HAP-1 (cell line): Measurements from ENCODE around the gene ZFPL1.
A peak's percentile ranks its signal among the peaks of the same experiment; 100 is the strongest.

ENCODE experiments used
- DNase-seq, 2 experiments: peaks; one replicate each; pipeline ENCODE4 v3.0.0-alpha.2; 2016 to 2020; ENCODE audit warnings: low spot score in 2 of 2
- H3K27me3 ChIP-seq: fragments of 250-450 bp; sonication (Bioruptor Pico); 2 replicates; pipeline ENCODE4 v1.5.1; 2020; ENCODE audit warnings: low read depth, mild to moderate bottlenecking, moderate library complexity
- H3K36me3 ChIP-seq: fragments of 250-450 bp; sonication (Bioruptor Pico); replicated peaks from 2 replicates; pipeline ENCODE4 v1.5.1; 2020; ENCODE audit warnings: mild to moderate bottlenecking
- H3K4me1 ChIP-seq: fragments of 250-450 bp; sonication (Bioruptor Pico); 2 replicates; pipeline ENCODE4 v1.5.1; 2020; ENCODE audit warnings: mild to moderate bottlenecking
- H3K4me3 ChIP-seq: fragments of 250-450 bp; sonication (Bioruptor Pico); 2 replicates; pipeline ENCODE4 v1.5.1; 2020; ENCODE audit warnings: mild to moderate bottlenecking, moderate library complexity
- H3K9me3 ChIP-seq: fragments of 250-450 bp; sonication (Bioruptor Pico); 2 replicates; pipeline ENCODE4 v1.5.1; 2020; ENCODE audit warnings: mild to moderate bottlenecking, moderate library complexity
- in situ Hi-C: fragments of 300-500 bp; cut with MboI; formaldehyde crosslinking; loops from 3 replicates; pipeline ENCODE4 v1.14.3; 2020; ENCODE audit warnings: low sequenced_read_pairs, inconsistent platforms, mixed read lengths

The ZFPL1 gene

DNA sequence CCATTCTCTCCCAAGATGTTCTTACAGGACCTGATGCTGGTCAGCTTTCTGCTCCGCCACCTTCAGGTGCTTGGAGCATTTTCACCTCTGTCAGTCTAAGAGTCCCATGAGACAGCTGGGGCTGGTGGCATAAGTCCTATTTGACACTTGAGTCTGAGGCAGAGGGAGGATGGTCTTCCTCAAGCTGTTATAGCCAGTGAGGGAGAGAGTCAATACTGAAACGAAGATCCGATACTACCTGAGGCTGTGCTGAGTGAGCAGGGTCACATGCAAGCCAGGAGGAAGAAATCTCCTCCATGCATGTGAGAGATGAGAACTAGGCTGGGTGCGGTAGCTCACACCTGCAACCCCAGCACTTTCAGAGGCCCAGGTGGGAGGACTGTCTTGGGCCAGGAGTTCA lies 5.6 kb downstream of the ZFPL1 start:
- no peak for DNase-seq
- no peaks in the 10 kb centered on the region for H3K4me1 ChIP-seq
- H3K4me3 ChIP-seq, result no peak overlapping the region
- H3K9me3 ChIP-seq, result no peaks in the 10 kb centered on the region
- peaks cover 19% of the 10 kb centered on the region for H3K36me3 ChIP-seq
- H3K27me3 ChIP-seq, result no peaks in the 10 kb centered on the region
- in situ Hi-C loops, result no loop called here

DNA sequence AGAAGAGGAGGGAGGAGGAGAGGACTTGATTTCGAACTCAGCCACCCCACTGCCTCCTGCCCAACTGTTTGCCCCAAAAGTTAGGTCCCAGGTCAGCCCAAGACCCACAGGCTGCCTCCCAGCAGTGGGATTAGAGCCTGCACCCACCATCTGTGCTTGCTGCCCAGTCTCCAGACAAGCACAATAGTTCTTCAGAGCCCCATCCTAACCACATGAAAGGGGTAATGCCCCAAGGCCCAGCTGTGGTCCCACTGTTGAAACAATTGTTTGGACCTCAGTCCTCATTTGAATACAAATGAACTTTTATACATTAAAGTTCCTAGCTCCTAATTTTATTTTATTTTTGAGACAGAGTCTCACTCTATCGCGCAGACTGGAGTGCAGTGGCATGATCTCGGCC lies 6.6 kb downstream of the ZFPL1 start:
- no peak for DNase-seq
- Histone ChIP-seq H3K27me3 (no peaks in the 10 kb centered on the region), H3K4me3 (no peak overlapping the region), H3K9me3 (no peaks in the 10 kb centered on the region), H3K36me3 (peaks cover 19% of the 10 kb centered on the region), H3K4me1 (peaks cover under 1% of the 10 kb centered on the region; the same call in 1 of the 2 replicates)
- in situ Hi-C loops, result no loop called here

DNA sequence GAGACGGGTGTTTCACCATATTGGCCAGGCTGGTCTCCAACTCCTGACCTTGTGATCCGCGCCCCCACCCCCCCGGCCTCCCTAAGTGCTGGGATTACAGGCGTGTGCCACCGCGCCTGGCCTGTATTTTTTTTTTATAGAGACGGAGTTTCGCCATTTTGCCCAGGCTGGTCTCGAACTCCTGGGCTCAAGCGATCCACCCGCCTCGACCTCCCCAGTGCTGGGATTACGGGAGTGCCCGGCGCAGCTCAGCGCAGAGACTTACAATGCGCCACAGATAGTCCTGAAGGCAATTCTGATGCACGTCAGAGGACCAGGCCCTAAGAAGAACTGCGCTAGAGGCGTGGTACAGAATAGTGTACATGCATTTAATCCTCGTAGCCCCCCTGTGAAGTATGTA lies 11.4 kb downstream of the ZFPL1 start:
- Histone ChIP-seq H3K4me3 (peak overlapping the region; percentile 91), H3K36me3 (no peaks in the 10 kb centered on the region), H3K27me3 (no peaks in the 10 kb centered on the region), H3K4me1 (peaks cover 3% of the 10 kb centered on the region; the same call in 1 of the 2 replicates), H3K9me3 (no peaks in the 10 kb centered on the region)
- in situ Hi-C loops, result no loop called here
- no peak for DNase-seq

DNA sequence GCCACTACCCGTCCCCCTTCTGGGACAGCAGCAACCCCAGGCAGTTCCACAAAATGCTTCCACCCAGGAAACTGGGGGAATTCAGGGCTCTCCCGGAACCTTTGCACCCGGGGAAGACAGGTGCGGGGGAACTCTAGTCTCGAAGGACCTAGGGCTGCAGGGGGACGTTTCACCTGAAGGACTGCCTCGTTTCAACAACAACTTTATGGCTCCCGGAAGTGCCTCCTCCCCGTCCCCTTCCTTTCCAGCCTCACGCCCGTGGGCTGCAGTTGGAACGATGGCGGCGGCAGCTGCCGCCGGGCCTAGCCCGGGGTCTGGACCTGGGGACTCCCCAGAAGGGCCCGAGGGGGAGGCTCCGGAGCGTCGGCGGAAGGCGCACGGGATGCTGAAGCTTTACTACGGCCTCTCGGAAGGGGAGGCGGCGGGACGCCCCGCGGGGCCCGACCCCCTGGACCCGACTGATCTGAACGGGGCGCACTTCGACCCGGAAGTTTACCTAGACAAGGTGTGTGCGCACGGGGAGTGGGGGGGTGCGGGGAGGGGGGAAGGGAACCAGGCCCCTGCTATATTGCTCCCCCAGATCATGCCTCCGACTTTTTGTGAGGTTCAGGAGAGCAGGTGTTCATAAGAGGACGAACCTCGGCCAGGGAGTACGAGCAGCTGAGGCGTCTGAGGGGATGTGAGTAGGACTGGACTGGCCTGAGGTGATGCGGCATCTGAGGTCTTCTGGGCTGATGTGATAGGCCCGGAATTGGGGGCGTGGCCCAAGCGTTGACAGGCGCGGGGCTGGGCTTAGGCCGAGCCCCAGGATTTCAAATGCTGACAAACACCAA lies 12.2 kb downstream of the ZFPL1 start, which contains the start of gene VPS51:
Gene VPS51, plus strand, starts transcription at position 241 of the 833 bp plus-strand sequence. Its CDS starts 37 bp downstream, at position 278.
- in situ Hi-C loops, result no loop called here
- Histone ChIP-seq H3K4me1 (peaks cover 3% of the 10 kb centered on the region; the same call in 1 of the 2 replicates), H3K27me3 (no peaks in the 10 kb centered on the region), H3K36me3 (no peaks in the 10 kb centered on the region), H3K4me3 (peak within 1 kb of the TSS; percentile 91), H3K9me3 (no peaks in the 10 kb centered on the region)
- DNase-seq, result peak; percentile 84 to 91

DNA sequence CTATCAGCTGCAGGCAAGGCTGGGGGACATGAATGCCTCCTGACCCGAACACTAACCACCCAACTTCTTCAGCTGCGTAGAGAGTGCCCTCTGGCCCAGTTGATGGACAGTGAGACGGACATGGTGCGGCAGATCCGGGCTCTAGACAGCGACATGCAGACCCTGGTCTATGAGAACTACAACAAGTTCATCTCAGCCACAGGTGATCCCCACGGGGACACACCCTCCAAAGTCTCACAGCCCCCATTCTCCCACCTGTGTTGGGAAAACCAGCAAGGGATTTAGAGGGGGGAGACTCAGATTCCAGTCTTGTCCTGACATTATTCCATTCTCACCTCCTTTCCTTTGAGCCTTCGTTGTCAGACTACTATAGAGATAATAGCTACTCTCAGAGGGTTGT lies 12.9 kb downstream of the ZFPL1 start:
- in situ Hi-C loops, result no loop called here
- Histone ChIP-seq H3K36me3 (no peaks in the 10 kb centered on the region), H3K4me1 (peaks cover 3% of the 10 kb centered on the region; the same call in 1 of the 2 replicates), H3K27me3 (no peaks in the 10 kb centered on the region), H3K4me3 (peak overlapping the region; percentile 91), H3K9me3 (no peaks in the 10 kb centered on the region)
- DNase-seq, result no peak

DNA sequence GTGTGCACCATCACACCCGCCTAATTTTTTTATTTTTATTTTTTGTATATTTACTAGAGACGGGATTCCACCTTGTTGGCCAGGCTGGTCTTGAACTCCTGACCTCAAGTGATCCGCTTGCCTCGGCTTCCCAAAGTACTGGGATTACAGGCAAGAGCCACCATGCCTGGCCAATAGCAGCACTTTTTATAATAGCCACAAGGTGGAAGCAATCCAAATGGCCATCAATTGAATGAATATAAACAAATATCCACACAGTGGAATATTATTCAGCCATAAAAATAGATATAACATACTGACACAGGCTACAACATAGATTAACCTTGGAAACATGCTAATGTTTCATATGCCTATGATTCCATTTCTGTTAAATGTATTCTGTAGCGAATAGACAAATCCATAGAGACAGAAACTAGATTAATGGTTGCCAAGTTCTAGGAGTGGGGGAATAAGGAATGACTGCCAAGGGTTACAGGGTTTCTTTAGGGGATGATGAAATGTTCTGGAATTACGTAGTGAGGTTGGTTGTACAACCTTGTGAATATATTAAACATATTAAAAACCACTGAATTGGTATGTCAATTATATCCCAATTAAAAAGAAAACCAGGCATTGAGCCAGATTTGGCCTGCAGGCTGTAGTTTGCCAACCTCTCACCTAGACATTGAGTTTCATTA lies 16.8 kb downstream of the ZFPL1 start:
- peaks cover under 1% of the 10 kb centered on the region; the same call in 1 of the 2 replicates for H3K4me1 ChIP-seq
- H3K9me3 ChIP-seq, result no peaks in the 10 kb centered on the region
- DNase-seq, result no peak
- in situ Hi-C loops, result loop anchor here (25.0 kb wide), 1 partner anchor 839 kb away; the partner anchor contains the start of gene PLCB3
- no peaks in the 10 kb centered on the region; the same call in 1 of the 2 replicates for H3K36me3 ChIP-seq
- no peak overlapping the region for H3K4me3 ChIP-seq
- H3K27me3 ChIP-seq, result no peaks in the 10 kb centered on the region

DNA sequence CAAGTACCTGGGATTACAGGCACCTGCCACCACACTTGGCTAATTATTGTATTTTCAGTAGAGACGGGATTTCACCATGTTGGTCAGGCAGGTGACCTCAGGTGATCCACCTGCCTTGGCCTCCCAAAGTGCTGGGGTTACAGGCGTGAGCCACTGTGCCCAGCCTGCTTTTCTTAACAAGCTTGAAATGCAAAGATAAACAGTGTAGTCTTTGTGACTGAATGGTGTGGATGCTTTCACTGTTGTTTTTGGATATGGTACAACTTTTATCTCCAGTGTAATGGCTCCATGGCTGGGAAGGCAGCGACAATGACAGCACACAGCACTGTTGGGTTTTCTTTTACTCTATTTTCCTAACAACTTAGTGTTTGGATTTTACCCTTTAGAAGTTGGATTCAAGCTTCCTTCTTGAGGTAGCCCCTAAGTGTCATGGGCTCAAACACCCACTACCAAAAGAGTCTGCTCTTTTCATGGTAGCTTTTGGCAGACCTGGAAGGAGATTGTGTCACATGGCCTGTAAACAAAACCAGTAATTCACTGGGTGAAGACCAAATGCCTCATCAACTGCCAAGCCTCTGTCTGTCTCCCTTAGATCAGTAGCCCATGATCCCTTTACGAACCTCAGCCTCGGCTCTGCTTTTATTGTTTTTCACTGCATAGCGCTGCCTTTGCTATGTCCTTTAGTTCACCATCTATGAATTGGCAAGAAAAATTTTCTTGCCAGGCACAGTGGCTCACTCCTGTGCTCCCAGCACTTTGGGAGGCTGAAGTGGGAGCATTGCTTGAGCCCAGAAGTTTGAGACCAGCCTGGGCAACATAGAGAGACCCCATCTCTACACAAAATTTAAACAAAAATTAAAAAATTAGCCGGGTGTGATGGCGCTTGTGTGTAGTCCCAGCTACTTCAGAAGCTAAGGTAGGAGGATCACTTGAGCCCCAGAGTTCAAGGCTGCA lies 18.4 kb downstream of the ZFPL1 start:
- Histone ChIP-seq H3K27me3 (no peaks in the 10 kb centered on the region), H3K4me1 (no peaks in the 10 kb centered on the region), H3K36me3 (no peaks in the 10 kb centered on the region; the same call in 1 of the 2 replicates), H3K4me3 (no peak overlapping the region), H3K9me3 (no peaks in the 10 kb centered on the region)
- in situ Hi-C loops, result loop anchor here (25.0 kb wide), 1 partner anchor 840 kb away; the partner anchor contains the start of gene PLCB3
- DNase-seq, result no peak

DNA sequence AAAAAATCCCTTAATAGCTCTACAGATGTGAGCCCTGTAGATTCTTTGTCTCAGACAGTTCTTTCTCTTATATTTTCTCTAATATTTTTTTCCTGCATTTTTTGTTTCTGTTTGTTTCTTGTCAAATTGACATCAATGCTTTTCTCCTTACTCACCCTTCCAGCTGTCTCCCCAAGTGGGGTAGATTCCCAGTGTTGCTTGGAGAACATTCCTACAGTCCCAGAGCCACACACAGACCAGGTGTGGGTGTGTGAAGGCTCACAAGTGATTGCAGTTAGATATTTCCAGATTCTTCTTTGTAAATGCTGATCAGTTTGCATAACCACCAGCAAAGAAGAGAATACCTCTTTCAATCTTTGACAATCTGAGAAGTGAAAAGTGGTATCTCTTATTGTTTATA lies 19.5 kb downstream of the ZFPL1 start:
- no peaks in the 10 kb centered on the region for H3K27me3 ChIP-seq
- no peaks in the 10 kb centered on the region; the same call in none of the 2 replicates for H3K36me3 ChIP-seq
- in situ Hi-C loops, result loop anchor here (25.0 kb wide), 1 partner anchor 841 kb away; the partner anchor contains the start of gene PLCB3
- no peak overlapping the region for H3K4me3 ChIP-seq
- H3K9me3 ChIP-seq, result no peaks in the 10 kb centered on the region
- no peak for DNase-seq
- H3K4me1 ChIP-seq, result no peaks in the 10 kb centered on the region

DNA sequence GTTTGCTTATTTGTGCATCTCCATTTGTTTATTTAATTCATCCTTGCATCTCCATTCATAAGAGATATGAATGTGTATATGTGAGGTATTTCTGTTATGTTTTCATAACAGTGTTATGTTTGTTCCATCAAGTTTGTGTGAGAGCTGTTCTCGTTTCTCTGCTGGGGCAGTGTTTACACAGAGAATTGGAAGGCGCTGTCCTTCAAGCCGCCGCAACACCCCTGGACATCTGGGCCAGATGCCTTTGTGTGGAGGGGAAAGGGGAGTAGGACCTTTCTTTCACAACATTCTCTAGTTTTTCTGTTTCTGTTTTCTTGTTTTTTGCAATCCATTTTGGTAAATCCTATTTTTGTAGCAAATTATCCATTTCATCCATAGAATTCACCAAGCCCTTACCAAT lies 20.6 kb downstream of the ZFPL1 start:
- in situ Hi-C loops, result loop anchor here (25.0 kb wide), 1 partner anchor 842 kb away; the partner anchor contains the start of gene PLCB3
- DNase-seq, result no peak
- H3K4me3 ChIP-seq, result no peak overlapping the region
- H3K4me1 ChIP-seq, result no peaks in the 10 kb centered on the region
- no peaks in the 10 kb centered on the region for H3K27me3 ChIP-seq
- peaks cover 5% of the 10 kb centered on the region for H3K36me3 ChIP-seq
- no peaks in the 10 kb centered on the region for H3K9me3 ChIP-seq

DNA sequence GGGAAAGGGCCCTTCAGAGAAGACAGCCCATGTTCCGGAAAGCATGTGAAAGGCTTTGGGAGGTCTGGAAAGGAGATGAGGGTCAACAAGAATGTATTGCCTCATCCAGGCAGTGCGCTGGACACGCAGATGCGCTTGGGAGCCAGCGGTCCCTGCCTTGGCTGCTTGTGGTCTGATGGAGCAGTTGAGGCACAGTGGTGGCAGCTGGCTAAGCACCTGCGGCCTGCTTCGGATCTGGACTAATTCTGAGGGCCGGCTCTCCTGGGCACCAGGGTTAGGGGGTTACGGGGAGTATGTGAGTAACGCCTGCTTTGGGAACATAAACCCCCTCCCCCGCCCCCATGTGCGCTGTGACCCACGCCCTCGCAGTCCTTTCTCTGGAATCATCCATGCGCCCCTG lies 23.1 kb downstream of the ZFPL1 start:
- no peak for DNase-seq
- no peaks in the 10 kb centered on the region for H3K9me3 ChIP-seq
- H3K36me3 ChIP-seq, result peaks cover 12% of the 10 kb centered on the region
- in situ Hi-C loops, result loop anchor here (25.0 kb wide), 1 partner anchor 845 kb away; the partner anchor contains the start of gene PLCB3
- H3K4me1 ChIP-seq, result peaks cover 3% of the 10 kb centered on the region
- H3K4me3 ChIP-seq, result no peak overlapping the region
- no peaks in the 10 kb centered on the region for H3K27me3 ChIP-seq

DNA sequence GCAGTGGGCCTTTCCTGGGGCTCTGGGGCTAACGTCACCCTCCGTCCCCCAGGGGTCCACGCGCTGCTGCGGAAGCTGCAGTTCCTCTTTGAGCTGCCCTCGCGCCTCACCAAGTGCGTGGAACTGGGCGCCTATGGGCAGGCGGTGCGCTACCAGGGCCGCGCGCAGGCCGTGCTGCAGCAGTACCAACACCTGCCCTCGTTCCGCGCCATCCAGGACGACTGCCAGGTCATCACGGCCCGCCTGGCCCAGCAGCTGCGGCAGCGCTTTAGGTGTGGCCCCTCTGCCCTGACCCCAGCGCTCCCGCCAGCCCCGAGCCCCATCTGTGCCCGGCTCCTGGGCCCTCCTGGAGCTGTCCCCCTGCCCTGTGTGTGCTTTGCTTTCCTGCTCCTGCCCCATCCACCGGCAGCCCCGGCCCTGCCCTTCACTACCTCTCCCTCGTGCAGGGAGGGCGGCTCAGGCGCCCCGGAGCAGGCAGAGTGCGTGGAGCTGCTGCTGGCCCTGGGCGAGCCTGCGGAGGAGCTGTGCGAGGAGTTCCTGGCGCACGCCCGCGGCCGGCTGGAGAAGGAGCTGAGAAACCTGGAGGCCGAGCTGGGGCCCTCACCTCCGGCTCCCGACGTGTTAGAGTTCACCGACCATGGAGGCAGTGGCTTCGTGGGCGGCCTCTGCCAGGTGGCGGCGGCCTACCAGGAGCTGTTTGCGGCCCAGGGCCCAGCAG lies 23.9 kb downstream of the ZFPL1 start:
- in situ Hi-C loops, result loop anchor here (25.0 kb wide), 1 partner anchor 846 kb away; the partner anchor contains the start of gene PLCB3
- H3K4me3 ChIP-seq, result no peak overlapping the region
- peaks cover 6% of the 10 kb centered on the region for H3K4me1 ChIP-seq
- H3K36me3 ChIP-seq, result peaks cover 12% of the 10 kb centered on the region
- no peak for DNase-seq
- H3K9me3 ChIP-seq, result no peaks in the 10 kb centered on the region
- no peaks in the 10 kb centered on the region for H3K27me3 ChIP-seq

DNA sequence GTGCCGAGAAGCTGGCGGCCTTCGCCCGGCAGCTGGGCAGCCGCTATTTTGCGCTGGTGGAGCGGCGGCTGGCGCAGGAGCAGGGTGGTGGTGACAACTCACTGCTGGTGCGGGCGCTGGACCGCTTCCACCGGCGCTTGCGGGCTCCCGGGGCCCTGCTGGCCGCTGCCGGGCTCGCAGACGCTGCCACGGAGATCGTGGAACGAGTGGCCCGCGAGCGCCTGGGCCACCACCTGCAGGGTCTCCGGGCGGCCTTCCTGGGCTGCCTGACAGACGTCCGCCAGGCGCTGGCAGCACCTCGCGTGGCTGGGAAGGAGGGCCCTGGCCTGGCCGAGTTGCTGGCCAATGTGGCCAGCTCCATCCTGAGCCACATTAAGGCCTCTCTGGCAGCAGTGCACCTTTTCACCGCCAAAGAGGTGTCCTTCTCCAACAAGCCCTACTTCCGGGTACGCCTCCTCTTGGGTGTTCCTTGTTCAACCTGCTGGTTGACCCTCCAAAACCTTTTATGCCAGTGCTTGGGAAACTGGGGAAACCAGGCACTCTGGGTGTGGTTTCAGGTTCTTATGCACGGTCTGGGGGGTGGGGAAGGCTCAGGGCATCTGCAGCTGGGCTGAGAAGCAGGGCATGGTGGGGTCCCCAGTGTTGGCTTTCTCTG lies 24.6 kb downstream of the ZFPL1 start:
- Histone ChIP-seq H3K36me3 (peaks cover 12% of the 10 kb centered on the region), H3K9me3 (no peaks in the 10 kb centered on the region), H3K27me3 (no peaks in the 10 kb centered on the region), H3K4me3 (no peak overlapping the region), H3K4me1 (peaks cover 12% of the 10 kb centered on the region)
- in situ Hi-C loops, result loop anchor here (25.0 kb wide), 1 partner anchor 846 kb away; the partner anchor contains the start of gene PLCB3
- DNase-seq, result no peak
